GM10248 (cell line): Measurements from ENCODE around the gene SPIRE1.

Experiments
- CTCF ChIA-PET: fragments of 300-600 bp; sonication (Branson Sonifier 250); formaldehyde crosslinking; extraction: SDS; loops from one replicate; lab custom pipeline; 2021; ENCODE audit warnings: antibody characterized with exemption; lab: Yijun Ruan, JAX
- POLR2A ChIA-PET: fragments of 350-650 bp; sonication (Branson Sonifier 250); formaldehyde crosslinking; extraction: SDS; loops from one replicate; lab custom pipeline; 2020; ENCODE audit warnings: antibody characterized with exemption; lab: Yijun Ruan, JAX
- DNase-seq: peaks from one replicate; pipeline ENCODE4 v3.0.0; 2012; ENCODE audit errors: extremely low spot score
- CTCF ChIP-seq: IDR thresholded peaks from 2 replicates; pipeline ENCODE4 v1.5.1; 2012; ENCODE audit warnings: mild to moderate bottlenecking, low read depth; ENCODE audit errors: extremely low read depth, missing control alignments, control extremely low read depth

SPIRE1 gene

GRCh38 chr18:12409469-12409868, 248.4 kb downstream of the SPIRE1 start:
- no peak for DNase-seq
- POLR2A ChIA-PET = no interaction called here
- TF ChIP-seq CTCF = no peak
- CTCF ChIA-PET = interaction anchor here (0.9 to 1.6 kb wide), 4 partner anchors 10 to 18 kb away, joined by 3 to 5 read pairs (median 4); no protein-coding TSS in a partner anchor

GRCh38 chr18:12408247-12408869, 249.5 kb downstream of the SPIRE1 start:
- TF ChIP-seq CTCF = no peak
- CTCF ChIA-PET = interaction anchor here (1.4 to 4.4 kb wide), 4 partner anchors 11 to 80 kb away, joined by 3 to 31 read pairs (median 6); no protein-coding TSS in a partner anchor
- DNase-seq = no peak
- POLR2A ChIA-PET = interaction anchor here (0.6 kb wide), 1 partner anchor 263 kb away, joined by 4 read pairs; no protein-coding TSS in a partner anchor

GRCh38 chr18:12406371-12407111, 251.4 kb downstream of the SPIRE1 start:
- TF ChIP-seq CTCF = no peak
- no peak for DNase-seq
- ChIA-PET POLR2A (no interaction called here), CTCF (interaction anchor here (2.4 to 4.4 kb wide), 2 partner anchors 12 to 15 kb away, joined by 7 to 31 read pairs; no protein-coding TSS in a partner anchor)

DNA sequence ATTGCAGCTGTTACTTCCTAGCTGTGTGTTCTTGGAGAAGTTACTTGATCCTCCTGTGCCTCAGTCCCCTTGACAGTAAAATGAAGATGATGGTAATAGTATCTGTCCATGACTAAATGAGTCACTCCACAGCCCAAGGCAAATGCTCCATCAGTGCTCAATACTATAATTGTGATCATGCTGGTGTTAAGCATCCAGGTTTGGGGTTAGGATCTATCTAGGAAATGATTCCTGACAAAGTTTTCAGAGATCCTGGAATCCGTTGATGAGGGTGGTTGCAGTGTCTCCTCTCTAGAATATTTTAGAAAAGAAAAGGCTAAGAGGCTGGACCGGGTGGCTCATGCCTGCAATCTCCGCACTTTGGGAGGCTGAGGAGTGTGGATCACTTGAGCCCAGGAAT, 252.8 kb downstream of the SPIRE1 start:
- TF ChIP-seq CTCF = no peak
- ChIA-PET CTCF (interaction anchor here (4.4 kb wide), 1 partner anchor 13 kb away, joined by 31 read pairs; no protein-coding TSS in a partner anchor), POLR2A (no interaction called here)
- no peak for DNase-seq

GRCh38 chr18:12403601-12404506, 254.1 kb downstream of the SPIRE1 start:
- DNase-seq = no peak
- no peak for TF ChIP-seq CTCF
- POLR2A ChIA-PET = no interaction called here
- CTCF ChIA-PET = interaction anchor here (1.0 to 4.4 kb wide), 4 partner anchors 12 to 267 kb away, joined by 3 to 31 read pairs (median 6); no protein-coding TSS in a partner anchor
